AG09309 (cell line): ENCODE results near the gene TADA2A.

Source experiments
- DNase-seq: peaks from one replicate; pipeline ENCODE4 v3.0.0-alpha.2; 2010; ENCODE audit warnings: low read depth
- H3K4me3 ChIP-seq: 2 replicates; pipeline ENCODE4 v1.5.1; 2011; ENCODE audit warnings: mild to moderate bottlenecking, low read depth, low read length, moderate library complexity; ENCODE audit not compliant: control insufficient read depth
- CTCF ChIP-seq: IDR thresholded peaks from 2 replicates; pipeline ENCODE4 v1.5.1; 2011; ENCODE audit warnings: mild to moderate bottlenecking, low read depth, low read length, inconsistent platforms; ENCODE audit not compliant: insufficient read depth, control insufficient read depth; ENCODE audit errors: missing control alignments

TADA2A gene

GRCh38 chr17:37406635-37407461 is at the start of gene TADA2A, which contains the start of gene ACACA:
Gene TADA2A, plus strand, starts transcription at chr17:37406886. Its CDS starts 4,480 bp downstream, at chr17:37411366.
Gene ACACA, minus strand, starts transcription at chr17:37406836. Its CDS starts 537 bp downstream, at chr17:37406299.
- peak within 1 kb of the TSS; percentile 86 for H3K4me3 ChIP-seq
- DNase-seq: no peak
- no peak for TF ChIP-seq CTCF

- DNase-seq: no peak
- no peak for TF ChIP-seq CTCF
- H3K4me3 ChIP-seq: peak overlapping the region; percentile 56
Observed at GRCh38 chr17:37358098-37358829, 48.4 kb upstream of the TADA2A start.

- H3K4me3 ChIP-seq: peak overlapping the region; percentile 56
- no peak for TF ChIP-seq CTCF
- DNase-seq: no peak
Observed at GRCh38 chr17:37358830-37359681, 47.6 kb upstream of the TADA2A start.

GRCh38 chr17:37359682-37360188 is 47.0 kb upstream of the TADA2A start:
- no peak for TF ChIP-seq CTCF
- H3K4me3 ChIP-seq: peak overlapping the region; percentile 48
- no peak for DNase-seq

GRCh38 chr17:37360632-37361031 is 46.1 kb upstream of the TADA2A start:
- no peak for TF ChIP-seq CTCF
- H3K4me3 ChIP-seq: no peak overlapping the region
- no peak for DNase-seq

GRCh38 chr17:37361543-37361942 is 45.1 kb upstream of the TADA2A start:
- no peak for DNase-seq
- no peak for TF ChIP-seq CTCF
- no peak overlapping the region for H3K4me3 ChIP-seq
